GM18520 (cell line): ENCODE measurements around the gene EXTL1.

Experiments used
- ATAC-seq: cut with Tn5 transposase; IDR thresholded peaks from one replicate; pipeline ENCODE4 v1.9.1; 2021; ENCODE audit not compliant: unreplicated experiment

The EXTL1 gene

DNA sequence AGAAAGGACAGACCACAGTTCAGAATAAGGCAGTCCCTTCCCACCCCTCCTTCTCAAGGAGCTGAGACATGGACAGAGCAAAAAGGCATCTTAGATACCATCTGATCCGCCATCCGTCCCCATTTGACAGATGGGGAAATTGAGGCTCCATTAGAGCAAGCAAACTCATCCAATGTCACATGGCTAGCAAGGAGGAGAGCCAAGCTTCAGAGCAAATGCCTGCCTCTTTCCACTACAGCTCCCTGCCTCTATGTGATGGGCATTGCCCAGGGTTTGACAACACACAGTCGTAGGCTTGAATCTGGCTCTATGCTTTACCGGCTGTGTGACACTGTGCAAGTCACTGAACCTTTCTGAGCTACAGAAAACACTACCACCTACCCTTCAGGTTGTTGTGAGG is 20.4 kb downstream of the EXTL1 start:
- ATAC-seq = no peak

DNA sequence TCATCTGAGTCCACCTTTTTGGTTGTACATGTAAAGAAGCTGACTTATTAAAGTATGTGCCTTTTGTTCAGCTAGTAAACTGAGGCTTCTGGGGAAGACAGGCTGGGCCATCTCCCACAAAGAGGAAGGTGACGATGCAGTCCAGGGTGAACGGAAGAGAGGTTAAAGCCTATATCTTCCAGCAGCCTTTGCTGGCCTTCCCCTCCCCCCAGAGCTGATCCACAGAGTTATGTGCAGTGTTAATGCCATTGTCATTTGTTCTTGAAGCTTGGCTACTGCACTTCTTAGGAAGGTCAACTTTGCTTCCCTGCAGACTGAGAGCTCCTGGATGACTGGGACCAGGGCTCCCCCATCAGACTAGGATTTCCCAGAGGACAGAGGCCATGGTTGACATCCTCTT is 22.2 kb downstream of the EXTL1 start:
- ATAC-seq = no peak

DNA sequence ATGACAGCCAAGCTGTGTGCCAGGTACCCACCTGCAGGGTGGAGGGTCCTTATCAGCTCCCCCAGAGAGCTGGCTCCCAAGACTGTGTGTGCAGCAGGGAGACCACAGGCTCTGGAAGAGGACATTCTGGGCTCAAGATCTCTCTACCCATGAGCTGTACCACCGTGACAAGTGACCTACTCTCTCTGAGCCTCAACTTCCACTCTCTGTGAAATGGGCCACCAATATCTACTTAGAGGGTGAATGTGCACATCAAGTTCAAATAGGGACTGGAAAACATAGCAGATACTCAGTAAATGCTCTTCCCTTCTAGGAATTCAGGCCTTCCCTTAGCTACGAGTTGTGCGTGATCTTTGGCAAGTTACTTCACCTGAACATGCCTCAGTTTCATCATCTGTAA is 22.8 kb downstream of the EXTL1 start:
- ATAC-seq = no peak

DNA sequence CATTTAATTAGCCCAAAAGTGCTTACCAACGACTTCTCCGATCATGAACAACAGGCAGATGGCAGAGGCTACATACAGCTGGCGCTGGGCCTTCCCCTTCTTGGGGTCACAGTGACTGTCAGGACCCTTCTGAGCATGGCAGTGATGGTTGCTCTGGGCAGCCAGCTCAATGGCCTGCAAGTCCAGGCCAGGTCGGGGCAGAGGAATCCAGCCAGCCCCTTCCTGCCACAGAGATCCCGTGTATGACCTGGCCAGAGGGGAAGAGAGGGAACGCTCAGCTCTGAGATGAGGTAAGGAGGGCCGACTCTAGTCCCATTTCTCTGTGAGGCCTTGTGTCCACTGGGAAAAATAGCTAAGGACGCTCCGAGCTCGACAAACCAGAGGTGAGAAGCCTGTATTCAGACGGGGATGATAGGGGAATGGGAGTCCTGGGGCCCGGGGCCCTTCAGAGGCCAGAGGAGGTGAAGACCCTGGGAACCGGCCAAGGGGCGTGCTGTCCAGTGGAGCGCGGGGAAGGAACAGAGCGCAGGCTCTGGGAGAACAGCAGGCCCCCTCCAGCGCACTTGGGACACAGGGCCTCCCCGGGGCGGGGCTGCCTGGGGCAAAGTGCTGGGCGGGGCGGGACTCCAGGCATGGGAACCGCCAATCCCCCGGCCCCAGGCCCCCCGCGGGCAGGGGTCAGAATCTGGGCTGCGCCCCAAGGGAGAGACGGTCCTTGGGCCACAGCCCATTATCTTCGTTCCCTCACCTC is 23.6 kb downstream of the EXTL1 start:
- no peak for ATAC-seq

DNA sequence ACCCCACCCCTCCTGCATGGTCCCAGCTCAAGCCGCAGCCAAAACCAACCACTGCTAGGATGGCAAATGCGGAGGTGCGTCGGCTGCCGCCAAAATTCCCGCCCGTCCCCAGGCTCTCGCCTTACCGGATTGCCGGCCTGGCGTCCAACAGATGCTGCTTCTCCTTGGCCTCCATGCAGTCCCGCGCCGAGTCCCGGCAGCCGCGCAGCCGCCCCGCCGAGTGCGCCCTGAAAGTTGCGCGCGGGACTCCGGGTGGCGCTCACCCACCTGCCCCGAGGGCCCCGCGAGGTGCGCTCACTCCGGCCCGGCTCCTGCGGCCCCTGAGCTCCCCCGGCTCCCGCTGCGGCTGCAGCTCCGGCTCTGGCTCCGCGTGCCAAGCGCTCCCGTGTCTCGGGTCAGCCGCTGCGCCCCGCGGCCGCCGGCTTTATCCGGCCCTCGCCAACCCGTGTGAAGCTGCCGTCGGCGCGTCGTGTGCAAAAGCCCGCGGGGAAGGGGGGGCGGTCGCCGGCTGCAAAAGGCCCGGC is 24.2 kb downstream of the EXTL1 start, which contains the start of gene SLC30A2:
TSS of gene SLC30A2 (minus strand) at position 397 of the 524 bp plus-strand sequence. CDS start at position 175, 222 bp downstream.
- no peak for ATAC-seq

DNA sequence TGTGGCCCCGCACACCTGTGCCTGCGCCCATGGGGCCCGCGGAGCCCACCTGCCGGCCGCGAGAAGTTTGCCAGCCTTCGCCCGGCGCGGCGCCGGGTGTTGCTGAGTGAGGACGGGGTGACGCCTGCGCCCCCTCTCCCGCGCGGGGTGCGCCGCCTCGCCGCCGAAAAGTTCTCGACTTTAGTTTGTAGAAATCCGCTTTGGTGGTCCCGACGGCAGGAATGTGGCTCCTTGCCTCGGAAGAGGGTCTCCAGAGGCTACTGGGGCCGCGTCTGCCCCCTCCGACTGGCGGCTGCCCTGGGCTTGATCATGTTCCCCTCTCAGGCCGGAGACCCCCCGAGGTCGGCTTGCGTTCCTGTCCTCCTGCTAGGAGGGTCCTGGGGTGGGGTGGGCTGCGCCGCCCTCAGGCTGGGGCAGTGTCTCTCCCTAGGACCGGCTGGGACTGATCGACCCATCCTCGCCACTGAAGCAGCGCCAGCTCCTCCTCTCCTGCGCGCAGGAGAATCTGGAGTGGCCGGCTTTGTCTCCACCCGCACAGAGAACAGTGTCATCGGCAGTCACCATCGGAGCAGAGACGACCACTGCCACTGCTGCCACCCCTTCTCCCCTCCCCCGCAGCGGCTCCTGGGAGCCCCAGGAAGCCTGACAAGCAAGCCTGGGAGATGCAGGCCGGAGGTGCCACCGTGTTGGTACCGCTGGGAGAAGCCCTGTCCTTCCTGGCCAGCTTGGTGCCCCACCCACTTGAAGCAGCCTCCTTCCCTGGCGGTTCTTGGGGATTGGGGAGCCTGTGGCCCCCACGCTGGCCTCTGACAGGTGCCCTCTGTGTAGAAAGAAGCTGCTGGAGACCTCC is 24.9 kb downstream of the EXTL1 start:
- no peak for ATAC-seq

DNA sequence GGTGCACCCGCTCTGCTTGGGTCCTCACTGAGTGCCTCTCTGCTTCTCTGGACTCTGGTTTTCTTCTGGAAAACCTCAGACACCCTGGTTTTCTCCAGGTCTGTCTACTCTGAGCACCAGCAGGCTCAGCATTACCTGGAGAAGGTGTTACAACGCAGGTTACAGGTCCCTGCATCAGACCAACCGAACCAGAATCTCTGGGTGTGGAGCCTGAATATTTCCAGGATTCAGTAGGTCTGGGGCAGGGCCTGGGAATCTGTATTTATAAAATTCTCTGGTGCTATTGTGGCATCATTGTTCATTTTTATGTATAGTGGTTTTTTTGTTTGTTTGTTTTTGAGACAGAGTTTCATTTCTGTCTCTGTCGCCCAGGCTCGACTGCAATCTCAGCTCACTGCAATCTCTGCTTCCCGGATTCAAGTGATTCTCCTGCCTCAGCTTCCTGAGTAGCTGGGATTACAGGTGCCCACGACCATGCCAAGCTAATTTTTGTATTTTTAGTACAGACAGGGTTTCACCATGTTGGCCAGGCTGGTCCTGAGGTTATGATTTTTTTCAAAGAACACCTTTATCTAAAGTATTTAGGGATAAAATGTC is 25.8 kb downstream of the EXTL1 start:
- ATAC-seq = no peak

DNA sequence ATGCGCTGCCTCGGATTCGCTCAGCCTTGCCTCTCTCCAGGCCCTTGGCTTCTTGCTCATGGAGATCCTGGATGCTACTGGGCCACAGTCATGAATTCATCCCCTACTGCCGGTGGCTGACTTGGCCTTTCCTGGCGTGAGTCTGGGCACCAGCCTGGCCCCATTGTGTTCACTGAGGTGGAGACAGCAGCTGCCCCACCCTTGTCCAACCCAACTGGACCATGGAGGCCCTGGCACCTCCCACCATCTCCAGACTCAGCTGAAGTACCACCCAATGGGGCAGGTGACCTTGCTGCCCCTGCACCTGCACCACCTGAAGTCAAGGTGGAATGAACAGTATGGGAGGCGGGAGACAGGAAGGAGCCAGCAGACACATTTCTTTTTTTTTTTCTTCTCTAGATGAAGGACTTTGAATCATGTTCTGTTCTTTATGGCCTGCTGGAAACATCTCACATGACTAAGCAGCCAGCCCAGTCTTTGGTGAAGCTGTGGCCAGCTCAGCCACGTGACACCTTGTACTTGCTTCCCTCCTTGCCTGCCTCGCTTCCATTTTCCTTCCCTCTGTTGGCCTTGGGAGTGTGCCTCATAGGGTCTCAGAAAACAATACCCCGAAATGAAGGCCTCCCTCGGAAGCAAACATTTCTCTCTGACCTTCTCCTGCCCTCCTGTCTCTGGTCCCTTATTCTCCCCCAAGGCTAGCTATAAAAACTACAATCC is 28.1 kb downstream of the EXTL1 start:
- ATAC-seq = no peak

DNA sequence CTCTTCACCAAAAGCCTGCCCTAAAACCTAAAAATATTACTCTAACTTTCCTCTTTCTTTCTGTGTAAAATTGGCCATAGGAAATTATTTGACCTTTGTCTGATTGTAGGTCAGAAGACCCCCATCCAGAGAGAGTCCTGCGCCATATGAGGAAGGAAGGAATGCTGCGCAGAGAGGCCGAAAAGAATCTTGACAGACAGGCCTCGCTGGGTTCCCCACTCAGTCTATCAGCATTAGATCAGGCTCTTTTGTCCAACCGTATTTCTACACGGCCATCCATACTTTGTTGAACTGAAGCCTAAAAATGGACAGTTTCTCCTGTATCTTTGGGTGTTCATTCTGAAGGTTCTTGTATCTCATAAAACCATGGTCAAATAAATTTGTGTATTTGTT is 28.7 kb downstream of the EXTL1 start:
- ATAC-seq = no peak

DNA sequence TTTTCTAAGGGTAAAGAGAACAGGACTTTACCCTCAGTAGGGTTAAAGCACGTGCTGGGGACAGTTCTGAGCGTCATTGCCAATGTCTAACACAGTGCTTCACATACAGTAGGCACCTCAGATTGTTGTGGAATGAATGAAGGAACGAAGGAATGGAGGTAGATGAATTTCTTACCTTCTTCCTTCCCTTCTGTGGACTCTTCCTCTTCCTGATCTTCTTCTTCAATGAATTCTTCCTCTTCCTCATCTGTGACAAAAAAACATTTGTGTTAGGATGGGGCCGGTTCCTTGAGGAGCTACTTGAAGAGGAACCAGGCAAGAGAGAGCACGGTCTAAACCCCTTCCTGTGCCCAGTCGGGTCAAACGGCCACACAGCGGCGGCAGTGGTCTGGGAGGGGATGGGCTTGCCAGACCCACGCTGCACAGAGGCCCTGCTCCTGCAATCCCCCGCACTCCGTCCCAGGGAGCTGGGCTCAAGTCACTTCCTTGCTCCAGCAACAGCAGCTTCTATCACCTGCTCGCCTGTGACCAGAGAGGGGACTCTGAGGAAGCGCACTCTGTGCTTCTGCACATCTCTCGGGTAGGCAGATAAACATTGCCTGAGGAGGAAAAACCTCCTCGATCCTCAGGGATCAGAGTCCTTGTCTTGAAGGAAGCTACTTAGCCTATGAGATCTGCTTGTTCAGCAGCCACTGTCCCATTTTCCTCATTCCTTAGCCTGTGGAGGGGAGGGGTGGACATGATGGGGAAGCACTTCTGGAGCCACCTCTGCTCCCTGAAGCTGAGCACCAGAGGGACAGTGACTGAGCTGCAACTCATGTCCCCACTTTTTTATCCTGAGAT is 32.4 kb downstream of the EXTL1 start:
- ATAC-seq = no peak

DNA sequence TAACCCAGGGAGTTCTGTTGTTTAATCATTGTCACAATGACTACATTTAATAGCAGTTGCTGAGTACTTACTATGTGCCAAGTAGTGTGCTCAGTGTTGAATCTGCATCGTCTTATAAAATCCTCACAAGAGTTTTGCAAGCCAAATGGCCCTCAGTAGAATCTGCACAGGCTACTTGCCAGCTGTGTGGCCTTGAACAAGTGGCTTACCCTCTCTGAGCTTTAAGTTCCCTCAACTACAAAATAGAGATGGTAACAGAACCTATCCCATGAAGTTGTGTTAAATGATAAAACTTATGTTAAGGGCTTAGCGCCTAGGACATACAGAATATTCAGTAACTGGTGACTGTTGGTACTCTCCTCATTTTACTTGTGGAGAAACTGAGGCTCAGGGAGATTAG is 33.5 kb downstream of the EXTL1 start:
- ATAC-seq = no peak

DNA sequence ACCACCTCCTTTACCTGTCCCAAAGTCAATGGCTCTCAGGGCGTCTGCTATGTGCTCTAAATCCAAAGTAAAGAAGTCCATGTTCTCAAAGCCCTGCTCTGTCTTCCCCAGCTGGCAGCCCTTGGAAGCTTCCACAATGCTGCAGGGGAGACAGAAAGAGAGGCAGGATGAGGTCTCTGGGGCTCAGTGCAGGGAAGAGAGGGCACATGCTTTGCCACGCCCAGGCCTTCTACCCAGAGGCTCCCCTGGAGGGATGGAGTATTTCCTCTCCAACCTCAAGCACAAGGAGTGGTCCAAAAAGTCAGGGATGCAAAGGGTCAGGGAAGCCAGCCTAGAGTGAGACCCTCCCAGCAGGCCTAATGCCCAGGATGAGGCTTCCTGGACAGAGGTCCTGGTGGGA is 35.6 kb downstream of the EXTL1 start:
- ATAC-seq = no peak

DNA sequence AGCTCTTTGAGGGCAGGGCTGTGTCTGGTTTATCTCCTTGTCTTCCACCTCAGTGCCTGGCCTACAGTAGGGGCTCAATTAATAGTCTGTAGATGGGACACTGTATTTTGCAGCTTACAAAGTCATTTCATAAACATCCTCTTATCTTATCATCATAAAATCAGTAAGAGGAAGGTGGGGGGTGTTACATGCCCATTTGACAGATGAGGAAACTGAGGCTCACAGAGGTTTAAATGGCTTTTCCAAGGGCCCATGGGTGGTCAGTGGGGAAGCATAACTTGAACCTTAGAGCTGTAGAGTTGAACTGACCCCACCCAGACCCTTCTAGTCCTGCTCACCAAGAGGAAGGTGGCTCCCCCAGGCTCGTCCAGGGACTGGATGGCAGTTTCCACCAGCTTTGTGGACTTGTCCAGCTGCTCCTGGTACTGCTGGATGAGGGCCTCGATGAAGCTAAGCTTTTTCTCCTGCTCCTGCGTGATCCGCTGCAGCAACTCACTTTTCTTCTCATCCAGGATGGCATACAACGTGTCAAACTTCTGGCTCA is 36.5 kb downstream of the EXTL1 start:
- no peak for ATAC-seq

DNA sequence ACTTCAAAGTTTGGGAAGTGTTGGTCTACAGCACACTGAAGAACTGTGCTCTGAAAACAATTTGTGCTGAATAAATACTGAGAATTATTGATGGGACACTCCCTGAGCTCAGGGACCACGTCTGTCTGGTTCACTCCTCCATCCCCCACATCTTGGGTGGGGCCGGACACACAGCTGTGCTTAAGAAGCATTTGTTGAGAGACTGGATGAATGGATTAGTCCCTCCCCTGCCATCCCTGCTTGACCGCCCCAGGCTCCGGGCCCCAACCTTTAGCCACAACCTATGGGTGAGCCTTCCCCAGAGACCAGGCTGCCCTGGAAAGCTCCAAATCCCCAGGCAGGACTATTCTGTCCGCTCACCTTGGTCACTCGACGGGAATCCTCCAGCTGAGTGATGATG is 38.3 kb downstream of the EXTL1 start:
- no peak for ATAC-seq

DNA sequence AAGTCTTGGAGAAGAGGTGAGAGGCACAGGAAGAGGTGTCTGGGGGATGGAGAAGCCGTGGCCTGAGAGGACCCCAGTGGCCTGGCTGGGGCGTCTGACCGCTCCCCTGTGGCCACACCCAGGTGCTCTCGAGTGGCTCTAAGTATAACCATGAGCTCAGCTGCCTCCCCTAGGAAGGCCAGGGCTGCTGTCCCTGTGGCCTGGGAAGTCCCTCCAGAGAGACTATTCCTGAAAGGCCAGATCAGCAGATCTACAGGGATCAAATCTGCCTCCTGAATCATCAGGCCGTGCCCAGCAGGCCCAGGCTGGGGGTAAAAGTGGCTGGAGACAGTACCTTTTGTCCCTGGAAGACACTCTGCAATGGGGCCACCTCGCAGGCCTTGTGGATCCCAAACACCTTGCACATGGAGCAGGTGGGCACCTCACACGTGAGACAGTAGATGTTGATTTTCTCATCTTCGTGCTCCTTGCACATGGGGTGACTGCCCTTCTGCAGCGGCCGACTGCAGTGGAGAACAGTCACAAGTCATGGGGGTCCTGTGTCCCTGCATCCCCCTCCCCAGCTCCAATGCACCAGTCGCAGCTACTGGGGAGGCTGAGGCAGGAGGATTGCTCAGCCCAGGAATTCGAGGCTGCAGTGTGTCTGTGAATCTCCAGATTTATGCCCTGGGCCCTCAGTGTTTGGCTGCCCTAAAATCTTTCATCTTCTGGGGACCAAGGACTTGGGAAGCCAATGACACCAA is 39.4 kb downstream of the EXTL1 start:
- ATAC-seq = no peak

DNA sequence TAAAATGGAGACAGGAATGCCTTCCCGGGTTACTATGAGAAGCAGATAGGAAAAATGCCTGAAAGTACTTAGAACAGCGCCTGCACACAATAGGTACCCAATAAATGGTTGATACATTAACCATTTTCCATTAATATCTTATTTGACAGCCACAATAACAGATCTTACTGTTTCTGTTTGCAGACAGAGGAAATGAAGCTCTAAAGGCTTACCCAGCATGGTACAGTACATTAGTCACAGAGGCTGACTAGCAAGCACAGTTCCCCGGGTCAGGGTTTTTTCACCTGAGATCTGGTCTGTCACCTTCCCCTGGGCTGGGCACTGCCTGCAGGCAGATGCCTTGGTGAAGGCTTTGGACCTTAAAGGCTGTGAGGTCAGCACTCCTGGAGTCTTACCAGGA is 43.0 kb downstream of the EXTL1 start:
- no peak for ATAC-seq

DNA sequence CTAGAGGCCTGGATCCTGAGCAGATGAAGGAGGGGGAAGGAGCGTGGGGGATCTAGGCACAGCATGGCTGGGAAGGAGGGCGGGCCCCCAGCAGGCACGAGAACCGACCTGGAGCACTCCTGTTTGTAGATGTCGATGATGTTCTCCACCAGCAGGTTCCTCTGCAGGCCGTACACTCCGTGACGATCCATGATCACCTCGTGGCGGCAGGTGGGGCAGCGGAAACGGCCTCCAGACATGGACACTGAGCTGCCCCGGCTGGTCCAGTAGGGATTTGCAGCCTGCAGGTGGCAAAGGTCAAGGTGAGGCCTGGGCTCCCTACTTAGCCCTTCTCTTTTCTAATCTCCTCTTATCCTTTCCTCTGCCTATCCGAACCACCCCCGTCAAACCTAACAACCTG is 44.6 kb downstream of the EXTL1 start:
- no peak for ATAC-seq

DNA sequence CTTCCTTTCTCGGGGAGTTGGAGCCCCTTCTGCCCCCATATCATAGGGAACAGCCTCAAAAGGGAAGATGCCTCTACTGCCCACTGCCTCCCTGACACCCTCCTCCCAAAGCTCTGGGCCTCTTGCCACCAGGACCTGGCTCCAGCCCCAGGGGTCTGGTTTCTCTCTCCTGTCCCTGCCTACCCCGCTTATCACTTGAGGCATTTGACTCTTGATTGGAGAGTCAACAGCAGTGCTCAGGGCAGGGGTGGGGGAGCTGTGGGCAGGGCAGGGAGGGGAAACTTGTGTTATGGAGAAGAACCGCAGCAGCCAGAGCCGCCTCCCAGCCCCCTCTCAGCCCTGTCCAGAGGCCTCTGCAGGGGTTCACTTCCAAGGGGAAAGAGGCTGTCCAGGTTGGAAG is 45.3 kb downstream of the EXTL1 start:
- no peak for ATAC-seq

DNA sequence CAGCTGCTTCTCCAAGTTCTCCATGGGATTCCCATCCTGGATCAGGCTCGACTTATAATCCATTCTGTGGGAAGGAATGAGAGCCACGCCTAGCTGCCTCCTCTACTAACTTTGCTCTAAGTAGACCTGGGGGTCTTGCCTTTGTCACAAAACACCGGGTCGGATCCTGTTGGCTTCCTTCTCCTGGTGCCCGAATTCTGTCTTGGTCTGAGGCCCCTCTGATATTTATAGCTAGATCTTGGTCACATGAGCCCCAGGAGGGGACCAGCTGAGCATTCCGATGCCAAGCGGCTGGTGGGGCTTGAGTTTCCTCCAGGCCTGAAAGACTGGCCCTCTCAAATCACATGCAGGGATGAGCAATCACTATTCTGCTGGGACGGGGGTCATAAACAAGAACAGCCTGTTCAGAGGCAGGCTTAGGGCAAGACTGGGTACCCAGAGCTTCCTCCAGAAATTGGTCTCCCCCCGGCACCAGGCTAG is 45.9 kb downstream of the EXTL1 start, which contains the start of gene TRIM63:
TSS of gene TRIM63 (minus strand) at position 199 of the 480 bp plus-strand sequence. CDS start at position 63, 136 bp downstream.
- no peak for ATAC-seq
